Fibroblast of villous mesenchyme (primary cell): ENCODE data around the gene NSRP1. TPM values are rescaled to one million over a fixed set of nuclear protein-coding genes. Genes with fewer than 3 reads are reported as not detected.

Source experiments
- DNase-seq: peaks from one replicate; pipeline ENCODE4 v3.0.0-alpha.2; 2010; ENCODE audit warnings: low read depth
- H3K4me3 ChIP-seq: 2 replicates; pipeline ENCODE4 v1.5.1; 2011; ENCODE audit warnings: low read depth, mild to moderate bottlenecking, low read length
- total RNA-seq: library from RNA; depleted of rRNA; stranded (reverse); fragments of >200 nt; gene quantifications from 2 replicates; pipeline ENCODE4 v1.2.3, GENCODE V29; 2012
- TF ChIP-seq, protein P1 (sequence below): IDR thresholded peaks from 2 replicates; pipeline ENCODE4 v1.5.1; 2012; ENCODE audit warnings: low read depth, mild to moderate bottlenecking, low read length; ENCODE audit not compliant: insufficient read depth

The NSRP1 gene
- total RNA-seq, 1 donor, result 10.8 TPM

DNA sequence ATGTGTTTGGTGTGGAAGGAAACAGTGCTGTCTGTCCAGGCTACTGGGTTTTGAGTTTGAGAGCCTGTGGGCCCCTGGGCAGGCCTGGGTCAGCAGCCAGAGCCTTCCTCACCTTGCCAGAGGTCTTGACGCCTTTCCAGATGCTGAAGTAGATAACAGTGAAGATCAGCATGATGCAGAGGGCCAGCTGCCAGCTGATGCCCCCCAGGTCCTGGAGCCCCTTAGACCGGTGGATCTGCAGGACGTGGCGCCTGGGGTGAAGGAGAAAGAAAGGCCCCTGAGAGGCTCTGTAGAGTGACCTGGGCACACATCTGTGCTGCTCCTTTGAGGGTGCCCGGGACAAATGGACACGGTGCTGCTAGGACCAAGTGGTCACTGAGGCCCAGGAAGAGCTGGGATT, 100.4 kb downstream of the NSRP1 start:
- no peak for DNase-seq
- TF ChIP-seq, protein P1, sequence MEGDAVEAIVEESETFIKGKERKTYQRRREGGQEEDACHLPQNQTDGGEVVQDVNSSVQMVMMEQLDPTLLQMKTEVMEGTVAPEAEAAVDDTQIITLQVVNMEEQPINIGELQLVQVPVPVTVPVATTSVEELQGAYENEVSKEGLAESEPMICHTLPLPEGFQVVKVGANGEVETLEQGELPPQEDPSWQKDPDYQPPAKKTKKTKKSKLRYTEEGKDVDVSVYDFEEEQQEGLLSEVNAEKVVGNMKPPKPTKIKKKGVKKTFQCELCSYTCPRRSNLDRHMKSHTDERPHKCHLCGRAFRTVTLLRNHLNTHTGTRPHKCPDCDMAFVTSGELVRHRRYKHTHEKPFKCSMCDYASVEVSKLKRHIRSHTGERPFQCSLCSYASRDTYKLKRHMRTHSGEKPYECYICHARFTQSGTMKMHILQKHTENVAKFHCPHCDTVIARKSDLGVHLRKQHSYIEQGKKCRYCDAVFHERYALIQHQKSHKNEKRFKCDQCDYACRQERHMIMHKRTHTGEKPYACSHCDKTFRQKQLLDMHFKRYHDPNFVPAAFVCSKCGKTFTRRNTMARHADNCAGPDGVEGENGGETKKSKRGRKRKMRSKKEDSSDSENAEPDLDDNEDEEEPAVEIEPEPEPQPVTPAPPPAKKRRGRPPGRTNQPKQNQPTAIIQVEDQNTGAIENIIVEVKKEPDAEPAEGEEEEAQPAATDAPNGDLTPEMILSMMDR, result no peak
- H3K4me3 ChIP-seq, result no peak overlapping the region

DNA sequence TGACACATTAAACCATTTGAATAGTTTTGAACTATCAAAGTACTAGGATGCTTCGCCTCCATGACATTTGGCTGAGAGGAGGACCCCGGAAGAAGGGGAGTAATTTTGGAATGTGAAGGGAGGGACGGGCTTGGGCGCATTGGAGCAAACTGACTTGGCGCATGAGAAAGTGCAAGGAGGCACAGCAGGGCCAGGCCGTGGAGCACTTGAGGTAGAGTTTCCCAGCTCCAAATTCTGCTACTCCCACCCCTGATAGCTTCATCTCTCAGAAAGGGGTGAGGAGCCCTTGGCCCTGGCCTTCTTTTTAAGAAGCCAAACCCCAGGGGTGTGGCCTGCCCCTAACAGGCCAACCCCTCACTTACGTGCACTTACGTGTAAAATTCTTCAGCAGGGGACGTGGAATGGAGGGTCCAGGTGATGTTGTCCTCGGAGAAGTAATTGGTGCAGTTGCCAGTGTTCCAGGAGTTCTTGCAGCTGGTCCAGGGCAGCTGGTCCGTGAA, 101.2 kb downstream of the NSRP1 start:
- TF ChIP-seq, protein P1, result no peak
- DNase-seq, result no peak

DNA sequence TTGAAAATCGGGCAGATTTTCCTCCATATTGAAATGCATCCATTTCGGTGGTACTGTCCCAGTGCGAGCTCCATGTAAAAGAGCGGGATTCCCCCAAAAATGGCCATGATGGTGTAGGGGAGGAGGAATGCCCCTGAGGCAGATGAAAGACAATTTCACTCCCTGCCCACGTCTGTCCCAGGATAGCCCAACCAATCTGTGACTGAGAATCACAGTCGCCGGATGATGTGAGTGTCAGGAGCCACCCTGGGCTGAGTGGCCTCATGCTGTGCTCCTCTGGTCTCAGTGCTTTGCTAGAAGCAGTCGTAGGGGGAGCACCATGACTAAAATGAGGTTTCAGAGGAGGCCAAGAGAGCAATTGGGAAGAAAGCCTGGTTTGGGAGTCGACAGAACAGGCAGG, 102.2 kb downstream of the NSRP1 start:
- TF ChIP-seq, protein P1, result no peak
- H3K4me3 ChIP-seq, result no peak overlapping the region
- DNase-seq, result no peak

More for the DNA sequence above, 101.2 kb downstream of the NSRP1 start:
- no peak overlapping the region for H3K4me3 ChIP-seq

DNA sequence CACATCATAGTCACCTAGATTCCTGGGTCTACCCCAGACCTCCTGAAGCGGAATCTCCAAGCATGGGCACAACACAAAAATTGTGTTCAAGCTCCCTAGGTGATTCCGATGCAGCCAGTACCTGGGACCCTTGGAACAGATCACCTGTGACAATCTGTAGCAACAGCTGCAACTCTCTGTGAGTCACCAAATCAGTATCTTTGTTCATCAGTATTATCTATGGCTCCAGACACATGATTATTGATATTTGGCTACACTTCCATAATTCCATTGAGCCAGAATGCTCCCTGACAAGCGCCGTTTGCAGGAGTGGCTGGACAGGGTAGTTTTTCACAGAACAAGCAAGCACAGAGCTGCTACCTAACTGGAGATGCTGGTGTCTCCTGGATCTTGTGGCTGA, 102.7 kb downstream of the NSRP1 start:
- TF ChIP-seq, protein P1, result no peak

DNA sequence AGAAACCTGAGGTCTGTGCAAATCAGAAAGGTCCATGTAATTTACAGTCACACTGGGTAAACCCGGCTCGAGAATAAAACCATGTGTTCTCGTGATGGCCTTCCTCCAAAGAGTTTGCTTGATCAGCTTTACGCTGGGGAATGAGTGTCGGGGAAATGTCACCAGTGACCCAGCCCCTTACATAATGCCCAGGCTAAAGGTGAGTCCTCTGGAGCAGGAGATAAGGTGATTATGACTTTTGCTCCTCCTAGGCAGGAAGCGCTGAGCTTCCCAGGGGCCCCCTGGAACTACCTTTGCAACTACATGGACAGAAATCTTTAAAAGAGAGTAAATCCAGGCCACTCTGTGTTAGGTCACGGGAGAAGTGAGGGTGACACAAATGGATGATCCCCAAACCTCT, 103.2 kb downstream of the NSRP1 start:
- TF ChIP-seq, protein P1, result no peak
- H3K4me3 ChIP-seq, result no peak overlapping the region
- DNase-seq, result no peak

More for the DNA sequence above, 102.7 kb downstream of the NSRP1 start:
- DNase-seq, result no peak
- no peak overlapping the region for H3K4me3 ChIP-seq

DNA sequence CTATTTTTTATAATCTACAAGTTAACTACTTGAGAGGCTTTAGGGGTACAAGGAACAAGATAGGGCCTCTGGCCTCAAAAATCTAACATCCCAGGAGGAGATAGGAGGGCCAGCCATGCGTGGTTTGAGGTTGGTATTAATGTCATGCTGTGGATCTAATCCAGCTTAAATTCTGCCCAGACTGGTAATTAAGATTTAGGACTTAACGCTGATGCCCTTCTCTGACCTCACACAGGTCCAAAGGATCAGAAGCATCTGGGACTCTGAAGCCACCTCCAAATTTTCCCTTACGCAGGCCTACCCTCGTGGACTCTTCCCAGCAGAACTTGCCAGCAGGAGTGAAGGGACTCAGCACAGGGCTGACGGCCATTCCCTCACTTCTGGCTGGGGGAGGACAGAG, 103.8 kb downstream of the NSRP1 start:
- H3K4me3 ChIP-seq, result no peak overlapping the region
- TF ChIP-seq, protein P1, result no peak
- DNase-seq, result no peak

DNA sequence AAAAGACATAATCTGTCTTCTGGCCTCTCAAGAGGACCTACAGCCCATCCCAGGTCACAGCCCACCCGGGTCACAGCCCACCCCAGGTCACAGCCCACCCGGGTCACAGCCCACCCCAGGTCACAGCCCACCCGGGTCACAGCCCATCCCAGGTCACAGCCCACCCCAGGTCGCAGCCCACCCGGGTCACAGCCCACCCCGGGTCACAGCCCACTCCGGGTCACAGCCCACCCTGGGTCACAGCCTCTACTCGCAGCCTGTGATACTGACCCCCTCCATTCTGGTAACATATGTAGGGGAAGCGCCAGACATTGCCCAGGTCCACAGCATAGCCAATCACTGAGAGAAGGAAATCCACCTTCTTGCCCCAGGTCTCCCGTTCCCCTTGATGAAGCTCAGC, 104.7 kb downstream of the NSRP1 start:
- no peak overlapping the region for H3K4me3 ChIP-seq
- TF ChIP-seq, protein P1, result no peak
- DNase-seq, result no peak
